ENCODE data around the gene ZNF76.

- no peak for TF ChIP-seq CTCF (IDR thresholded peaks at IDR 0.05; ENCODE audit: insufficient read depth, low read depth, low read length)
- no peak for TF ChIP-seq EZH2 (IDR thresholded peaks at IDR 0.05; ENCODE audit: insufficient read depth, low read length)
Measured at GRCh38 chr6:35267446-35267845, 7.9 kb downstream of the ZNF76 start.
